Right lung (tissue), 5 donors: ENCODE results near the gene C4orf17. TPM values are rescaled to one million over a fixed set of nuclear protein-coding genes. Genes with fewer than 3 reads are reported as not detected.

ENCODE experiments used
- polyA plus RNA-seq, 5 donors: library from polyadenylated mRNA; unstranded; fragments of 120-200 nt; gene quantifications; one replicate each; pipeline versions ENCODE4 v1.2.1 to v1.2.3, GENCODE V29; 2013; ENCODE audit warnings: inconsistent platforms in 1 of 5, low replicate concordance in 1 of 5; ENCODE audit not compliant: insufficient read length in 5 of 5, insufficient read depth in 1 of 5

Gene C4orf17
- polyA plus RNA-seq, 5 donors: not detected

Other genes with a start within 250 kb of the C4orf17 start
- 10 to 100 TPM; 10.2 to 19.2 (median 17.0) TPM for gene ADH1A, start 220.0 kb upstream of the C4orf17 start, polyA plus RNA-seq
- gene ADH1B, start 189.6 kb upstream of the C4orf17 start, polyA plus RNA-seq: 1,000 to 10,000 TPM in 2 of 5 donors, 100 to 1,000 TPM in 3; 945 to 1,187 (median 983) TPM
- gene ADH1C, start 158.3 kb upstream of the C4orf17 start, polyA plus RNA-seq: 10 to 100 TPM; 21.1 to 28.6 (median 24.8) TPM
- gene ADH7, start 75.7 kb upstream of the C4orf17 start, polyA plus RNA-seq: under 1 TPM in 2 of 5 donors, not detected in 3; 0.10 to 0.22 TPM
- gene TRMT10A, start 53.0 kb downstream of the C4orf17 start, polyA plus RNA-seq: 10 to 100 TPM; 12.8 to 20.4 (median 14.5) TPM
- gene MTTP, start 63.8 kb downstream of the C4orf17 start, polyA plus RNA-seq: 1 to 10 TPM in 1 of 5 donors, under 1 TPM in 4; 0.37 to 1.8 (median 0.44) TPM
- 1 to 10 TPM in 1 of 5 donors, under 1 TPM in 4; 0.01 to 2.6 (median 0.10) TPM for gene C4orf54, start 146.8 kb downstream of the C4orf17 start, polyA plus RNA-seq